AG09319 (cell line): ENCODE data around the gene RXYLT1.
"Not testable (repeated sequence)": the region's sequence is repeated elsewhere in the genome, so short reads cannot be mapped to it uniquely, and the experiment has no call there.

ENCODE experiments used
- DNase-seq: peaks from one replicate; pipeline ENCODE4 v3.0.0-alpha.2; 2010; ENCODE audit warnings: low read depth; ENCODE audit errors: extremely low read depth
- TF ChIP-seq, protein P1 (sequence below): IDR thresholded peaks from 2 replicates; pipeline ENCODE4 v1.5.1; 2011; ENCODE audit warnings: low read depth, mild to moderate bottlenecking, inconsistent platforms, low read length, moderate library complexity

Gene RXYLT1, protein sequence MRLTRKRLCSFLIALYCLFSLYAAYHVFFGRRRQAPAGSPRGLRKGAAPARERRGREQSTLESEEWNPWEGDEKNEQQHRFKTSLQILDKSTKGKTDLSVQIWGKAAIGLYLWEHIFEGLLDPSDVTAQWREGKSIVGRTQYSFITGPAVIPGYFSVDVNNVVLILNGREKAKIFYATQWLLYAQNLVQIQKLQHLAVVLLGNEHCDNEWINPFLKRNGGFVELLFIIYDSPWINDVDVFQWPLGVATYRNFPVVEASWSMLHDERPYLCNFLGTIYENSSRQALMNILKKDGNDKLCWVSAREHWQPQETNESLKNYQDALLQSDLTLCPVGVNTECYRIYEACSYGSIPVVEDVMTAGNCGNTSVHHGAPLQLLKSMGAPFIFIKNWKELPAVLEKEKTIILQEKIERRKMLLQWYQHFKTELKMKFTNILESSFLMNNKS

DNA sequence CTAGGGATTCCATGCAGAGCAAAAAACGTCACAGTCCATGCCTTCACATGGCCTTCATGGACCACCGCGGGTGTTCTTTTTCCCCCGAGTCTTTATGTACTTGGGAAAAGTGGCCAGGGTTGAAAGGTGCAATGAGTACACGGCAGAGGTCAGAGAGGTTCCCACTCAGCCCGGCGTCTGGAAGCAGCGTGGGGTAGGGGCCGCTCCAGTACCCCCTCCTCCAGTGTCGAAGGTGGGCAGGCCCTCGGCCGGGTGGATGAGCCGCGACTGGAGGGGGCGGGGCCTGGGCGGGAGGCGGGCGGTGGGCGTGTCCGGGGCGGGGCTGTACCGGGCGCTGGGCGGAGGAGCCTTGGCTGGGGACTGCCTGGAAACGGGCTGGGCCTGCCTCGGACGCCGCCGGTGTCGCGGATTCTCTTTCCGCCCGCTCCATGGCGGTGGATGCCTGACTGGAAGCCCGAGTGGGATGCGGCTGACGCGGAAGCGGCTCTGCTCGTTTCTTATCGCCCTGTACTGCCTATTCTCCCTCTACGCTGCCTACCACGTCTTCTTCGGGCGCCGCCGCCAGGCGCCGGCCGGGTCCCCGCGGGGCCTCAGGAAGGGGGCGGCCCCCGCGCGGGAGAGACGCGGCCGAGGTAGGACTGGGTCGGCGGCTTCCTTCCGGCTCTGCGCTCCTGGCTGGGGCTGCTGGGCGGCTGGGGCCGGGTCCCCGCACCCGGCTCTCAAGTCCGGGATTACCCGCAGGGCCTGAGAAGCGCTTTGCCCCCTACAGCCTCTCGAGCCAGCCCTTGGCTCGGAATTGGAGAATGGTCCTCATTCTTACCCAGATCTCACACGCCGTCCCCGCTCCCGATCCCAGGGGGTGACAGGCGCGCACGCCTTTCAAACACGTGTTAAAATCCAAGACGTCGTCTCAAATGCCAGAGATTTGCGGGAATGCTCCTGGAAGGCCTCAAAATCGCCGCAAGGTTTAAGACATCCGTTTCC, at the start of gene RXYLT1:
Gene RXYLT1 (plus strand): TSS at position 412 of the 984 bp plus-strand sequence. CDS start 52 bp downstream, at position 464.
- TF ChIP-seq, protein P1, sequence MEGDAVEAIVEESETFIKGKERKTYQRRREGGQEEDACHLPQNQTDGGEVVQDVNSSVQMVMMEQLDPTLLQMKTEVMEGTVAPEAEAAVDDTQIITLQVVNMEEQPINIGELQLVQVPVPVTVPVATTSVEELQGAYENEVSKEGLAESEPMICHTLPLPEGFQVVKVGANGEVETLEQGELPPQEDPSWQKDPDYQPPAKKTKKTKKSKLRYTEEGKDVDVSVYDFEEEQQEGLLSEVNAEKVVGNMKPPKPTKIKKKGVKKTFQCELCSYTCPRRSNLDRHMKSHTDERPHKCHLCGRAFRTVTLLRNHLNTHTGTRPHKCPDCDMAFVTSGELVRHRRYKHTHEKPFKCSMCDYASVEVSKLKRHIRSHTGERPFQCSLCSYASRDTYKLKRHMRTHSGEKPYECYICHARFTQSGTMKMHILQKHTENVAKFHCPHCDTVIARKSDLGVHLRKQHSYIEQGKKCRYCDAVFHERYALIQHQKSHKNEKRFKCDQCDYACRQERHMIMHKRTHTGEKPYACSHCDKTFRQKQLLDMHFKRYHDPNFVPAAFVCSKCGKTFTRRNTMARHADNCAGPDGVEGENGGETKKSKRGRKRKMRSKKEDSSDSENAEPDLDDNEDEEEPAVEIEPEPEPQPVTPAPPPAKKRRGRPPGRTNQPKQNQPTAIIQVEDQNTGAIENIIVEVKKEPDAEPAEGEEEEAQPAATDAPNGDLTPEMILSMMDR = no peak
- peak; percentile 41 for DNase-seq

DNA sequence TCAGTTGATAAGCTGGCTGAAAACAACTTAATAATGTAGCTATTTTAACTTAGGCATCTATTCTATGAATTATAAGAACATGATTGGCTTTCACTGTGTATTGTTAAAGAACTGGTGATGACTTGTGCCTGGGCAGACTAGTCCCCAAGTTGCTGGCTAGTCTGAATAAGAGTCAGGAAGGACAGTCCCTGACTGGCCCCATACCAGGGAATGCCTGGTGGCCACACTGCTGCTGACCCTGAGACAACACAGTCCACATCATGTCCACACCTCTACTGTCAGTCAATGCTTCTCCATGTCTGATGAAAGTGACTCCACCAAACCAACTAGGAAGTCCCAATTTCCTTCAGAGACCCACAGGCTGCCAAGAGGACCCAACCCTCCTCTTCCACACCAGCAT, 46.9 kb upstream of the RXYLT1 start:
- not testable (repeated sequence) for DNase-seq

DNA sequence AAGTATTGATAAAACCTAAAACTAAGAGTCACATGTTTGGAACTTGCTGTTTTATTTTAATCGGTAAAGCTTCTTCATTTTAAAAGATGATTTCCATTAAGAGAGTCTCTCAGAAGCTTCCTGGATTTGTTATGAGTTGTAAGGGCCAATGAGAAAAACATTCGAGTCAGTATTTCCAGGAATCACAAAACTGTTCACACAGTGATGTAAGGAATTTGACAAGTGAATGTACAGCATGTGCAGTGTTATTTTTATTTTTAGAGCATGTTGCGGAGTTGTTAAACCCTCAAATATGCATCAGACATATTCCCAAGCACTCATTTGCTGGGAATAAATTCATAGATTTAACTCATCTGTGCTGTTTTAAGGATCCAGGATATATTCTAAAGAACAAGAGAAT, 46.1 kb upstream of the RXYLT1 start:
- DNase-seq = not testable (repeated sequence)

DNA sequence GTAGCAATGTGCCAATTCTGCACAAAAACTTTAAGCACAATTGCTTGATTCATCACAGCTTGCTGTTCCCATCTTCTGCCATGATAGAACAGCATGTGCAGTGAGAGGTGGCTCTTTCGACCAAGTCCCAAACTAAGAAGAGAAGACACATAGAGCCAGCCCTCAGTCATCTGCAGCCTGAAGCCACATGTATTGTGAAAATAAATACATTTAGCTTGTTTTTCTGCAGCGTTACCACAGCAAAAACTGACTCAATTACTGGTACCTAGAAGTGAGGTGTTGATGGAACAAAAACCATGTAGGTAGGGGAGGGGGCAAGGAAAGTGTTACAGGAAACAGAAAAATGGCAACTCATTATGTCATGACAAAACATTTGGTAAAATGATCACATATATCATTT, 39.2 kb upstream of the RXYLT1 start:
- not testable (repeated sequence) for DNase-seq

DNA sequence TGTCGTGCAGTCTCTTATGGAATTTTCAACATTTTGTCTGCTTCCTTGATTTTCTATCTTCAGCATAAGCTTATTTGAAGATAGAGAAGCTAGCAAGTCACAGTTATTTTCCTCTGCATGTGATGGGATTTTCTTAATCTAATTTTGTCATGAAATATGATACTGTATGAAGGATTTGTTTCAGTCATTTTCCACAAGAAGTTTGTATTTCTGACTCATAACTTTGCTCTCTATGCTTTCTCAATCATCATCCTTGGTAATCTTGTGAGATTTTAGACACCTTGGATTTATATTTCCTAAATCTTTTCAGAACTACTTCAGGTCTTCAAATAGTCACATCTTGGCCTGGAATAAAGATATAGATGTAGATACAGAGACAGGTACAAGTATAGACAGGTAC, 38.3 kb upstream of the RXYLT1 start:
- not testable (repeated sequence) for DNase-seq

DNA sequence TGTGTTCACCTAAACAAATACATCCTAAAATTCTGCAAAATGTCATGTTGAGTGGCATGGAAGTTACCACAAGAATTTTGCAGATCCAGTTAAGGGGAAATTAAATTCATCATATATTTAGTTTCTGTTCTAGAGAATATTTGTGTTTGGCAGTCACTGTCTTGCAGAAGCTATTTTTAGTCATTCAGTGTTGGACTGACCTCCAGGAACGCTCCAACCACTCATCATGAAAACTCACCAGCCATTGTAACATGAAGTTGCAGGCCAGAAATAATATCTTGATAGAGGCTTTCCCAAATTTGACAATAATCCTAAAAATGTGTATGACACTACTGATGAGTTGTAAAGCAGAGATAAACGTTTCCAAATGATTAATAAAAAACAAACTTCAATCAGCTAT, 35.6 kb upstream of the RXYLT1 start:
- not testable (repeated sequence) for DNase-seq

DNA sequence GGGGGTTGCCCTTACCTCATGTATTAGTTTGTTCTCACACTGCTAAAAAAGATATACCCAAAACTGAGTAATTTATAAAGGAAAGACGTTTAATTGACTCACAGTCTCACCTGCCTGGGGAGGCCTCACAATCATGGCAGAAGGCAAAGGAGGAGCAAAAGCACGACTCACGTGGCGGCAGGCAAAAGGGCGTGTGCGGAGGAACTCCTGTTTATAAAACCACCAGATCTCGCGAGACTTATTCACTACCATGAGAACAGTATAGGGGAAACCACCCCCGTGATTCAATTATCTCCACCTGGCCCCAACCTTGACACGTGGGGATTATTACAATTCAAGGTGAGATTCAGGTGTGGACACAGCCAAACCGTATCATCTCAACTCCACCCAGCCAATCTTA, 33.2 kb upstream of the RXYLT1 start:
- DNase-seq = not testable (repeated sequence)

DNA sequence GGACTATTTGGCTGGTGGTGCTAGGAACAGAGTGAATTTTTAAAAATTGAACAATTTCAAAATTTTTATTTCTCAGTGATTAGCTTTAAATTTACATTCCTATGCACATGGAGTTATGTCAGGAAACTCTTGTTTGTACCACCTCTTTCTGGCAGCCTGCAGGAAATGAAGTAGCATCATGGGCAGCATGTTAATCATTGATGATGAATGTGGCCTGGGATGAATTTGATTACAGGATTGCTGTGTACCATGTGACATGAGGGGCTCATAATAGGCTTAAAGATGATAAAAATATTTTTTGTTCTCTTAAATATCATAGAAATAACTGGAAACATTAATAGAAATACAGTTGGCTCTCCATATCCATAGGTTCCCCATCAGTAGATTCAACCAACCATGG, 32.6 kb upstream of the RXYLT1 start:
- not testable (repeated sequence) for DNase-seq

DNA sequence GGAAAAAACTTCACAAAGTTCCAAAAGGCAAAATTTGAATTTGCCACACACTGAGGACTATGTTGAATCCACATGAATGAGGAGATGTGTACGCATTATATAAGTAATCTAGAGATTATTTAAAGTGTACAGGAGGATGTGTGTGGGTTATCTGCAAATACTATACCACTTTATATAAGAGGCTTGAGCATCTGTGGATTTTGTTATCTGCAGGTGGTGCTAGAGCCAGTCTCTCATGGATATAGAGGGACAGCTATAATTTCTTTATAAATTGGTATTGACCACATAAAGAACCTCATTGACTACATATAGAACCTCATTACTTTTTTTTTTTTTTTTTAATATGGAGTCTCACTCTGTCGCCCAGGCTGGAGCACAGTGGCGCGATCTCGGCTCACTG, 32.2 kb upstream of the RXYLT1 start:
- DNase-seq = no peak
- TF ChIP-seq, protein P1 = no peak

DNA sequence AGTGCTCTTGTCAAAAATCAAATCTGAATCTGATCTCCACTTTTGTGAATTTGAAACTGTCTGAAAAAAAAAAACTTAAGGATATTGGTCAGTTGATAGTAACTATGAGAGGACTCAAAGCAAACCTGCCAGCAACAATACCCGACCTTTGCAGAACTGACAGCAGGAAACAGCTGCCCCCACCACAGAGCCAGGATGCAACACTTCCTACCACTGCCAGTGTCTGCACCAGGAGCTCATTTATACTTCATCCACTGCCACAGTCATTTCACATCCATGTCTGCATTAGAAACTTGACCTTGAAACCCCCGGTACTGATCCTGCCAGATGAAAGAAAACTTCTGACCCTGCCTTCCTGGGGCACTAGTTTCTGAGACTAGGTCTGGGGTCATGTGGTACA, 27.4 kb upstream of the RXYLT1 start:
- TF ChIP-seq, protein P1 = no peak
- no peak for DNase-seq

DNA sequence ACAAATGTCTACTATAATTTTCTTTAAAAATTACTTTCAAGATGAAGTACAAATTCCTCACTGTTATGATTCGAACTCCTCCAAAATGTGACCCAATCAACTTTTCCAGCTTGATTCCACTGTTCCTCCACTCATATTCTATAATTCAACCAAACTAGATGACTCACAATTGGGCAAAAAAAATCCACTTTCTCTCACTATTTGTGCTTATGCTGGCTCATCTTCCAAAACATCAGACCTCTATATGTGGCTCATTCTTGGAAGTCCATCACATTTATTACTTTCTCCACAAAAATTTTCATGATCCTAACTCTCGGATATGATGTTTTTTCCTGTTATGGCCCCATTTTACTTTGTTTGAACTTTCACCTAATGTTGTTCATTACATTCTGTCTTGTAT, 26.9 kb upstream of the RXYLT1 start:
- TF ChIP-seq, protein P1 = no peak
- no peak for DNase-seq
